T-helper 2 cell treated with Interferon-gamma antibody and Interleukin-4, amounts not matched to agents 5 μg/mL and 100 μg/mL, for 36 hours (primary cell): ENCODE results near the gene GBX1.

Source experiments
- DNase-seq: peaks from one replicate; pipeline ENCODE4 v3.0.0; 2021; ENCODE audit warnings: low spot score
- H3K27ac Mint-ChIP-seq: one replicate; pipeline ENCODE4 v1.8.0; 2021; ENCODE audit warnings: mild to moderate bottlenecking, mixed read lengths
- H3K27me3 Mint-ChIP-seq: one replicate; pipeline ENCODE4 v1.8.0; 2021; ENCODE audit warnings: low read depth, mixed read lengths
- H3K36me3 Mint-ChIP-seq: one replicate; pipeline ENCODE4 v1.8.0; 2021; ENCODE audit warnings: low read depth, mixed read lengths
- H3K4me1 Mint-ChIP-seq: one replicate; pipeline ENCODE4 v1.8.0; 2021; ENCODE audit warnings: low read depth, mixed read lengths
- H3K4me3 Mint-ChIP-seq: one replicate; pipeline ENCODE4 v1.8.0; 2022; ENCODE audit warnings: mild to moderate bottlenecking, moderate library complexity, mixed read lengths
- H3K9me3 Mint-ChIP-seq: one replicate; pipeline ENCODE4 v1.8.0; 2021; ENCODE audit warnings: mixed read lengths

GBX1 gene

DNA sequence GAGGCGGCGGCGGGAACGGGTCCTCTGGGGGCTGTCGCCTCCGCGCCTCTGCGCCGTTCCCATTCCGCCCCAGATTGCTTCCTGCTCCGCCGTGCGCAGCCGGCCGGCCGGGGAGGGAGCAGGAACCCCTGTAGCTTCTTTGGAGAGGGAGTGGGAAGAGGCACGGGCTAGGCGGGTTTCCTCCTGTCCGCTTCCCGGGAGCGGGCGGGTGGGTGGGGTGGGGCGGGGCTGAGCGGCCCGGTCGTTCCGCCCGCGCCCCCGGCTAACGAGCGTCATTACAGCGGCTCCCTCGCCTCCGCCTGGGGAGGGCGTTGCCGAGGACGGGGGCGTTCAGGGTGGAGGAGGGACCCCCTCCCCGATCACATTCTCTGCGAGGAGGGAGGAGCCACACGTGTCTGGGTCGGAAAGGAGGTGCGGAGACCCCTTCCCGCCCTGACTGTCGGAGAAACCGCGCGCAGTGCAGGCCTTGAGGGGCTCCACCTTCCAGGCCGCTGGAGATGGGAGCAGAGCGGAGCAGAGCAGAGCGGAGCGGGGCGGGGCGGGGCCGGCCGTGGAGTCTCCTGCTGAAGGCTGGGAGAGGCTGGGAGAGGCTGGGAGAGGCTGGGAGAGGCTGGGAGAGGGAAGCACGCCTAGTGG lies 41.5 kb downstream of the GBX1 start:
- Mint-ChIP-seq H3K4me1 (peaks cover 4% of the 10 kb centered on the region), H3K27me3 (no peaks in the 10 kb centered on the region), H3K4me3 (no peak overlapping the region), H3K36me3 (no peaks in the 10 kb centered on the region), H3K27ac (no peak overlapping the region), H3K9me3 (no peaks in the 10 kb centered on the region)
- DNase-seq, result no peak

DNA sequence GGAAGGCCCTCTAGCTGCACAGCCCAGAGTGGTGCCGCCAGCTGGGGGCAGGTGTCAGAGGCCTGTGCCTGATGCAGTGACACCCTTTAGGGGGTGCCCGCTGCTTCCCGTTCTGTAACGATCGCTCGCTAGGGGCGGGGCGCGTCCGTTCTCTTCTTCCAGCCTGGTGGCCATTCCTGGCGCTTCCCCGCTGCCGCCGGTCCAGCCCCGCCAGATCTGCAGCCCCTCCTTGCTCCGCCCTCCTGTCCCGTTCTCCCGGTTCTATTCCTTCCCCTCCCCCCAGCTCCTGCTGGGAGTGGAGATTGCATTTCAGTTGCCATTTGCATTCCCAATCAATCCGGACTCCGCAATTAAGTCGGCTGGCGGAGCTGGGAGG lies 42.0 kb downstream of the GBX1 start:
- Mint-ChIP-seq H3K9me3 (no peaks in the 10 kb centered on the region), H3K4me3 (no peak overlapping the region), H3K27me3 (no peaks in the 10 kb centered on the region), H3K27ac (no peak overlapping the region), H3K36me3 (no peaks in the 10 kb centered on the region), H3K4me1 (peaks cover 4% of the 10 kb centered on the region)
- no peak for DNase-seq

DNA sequence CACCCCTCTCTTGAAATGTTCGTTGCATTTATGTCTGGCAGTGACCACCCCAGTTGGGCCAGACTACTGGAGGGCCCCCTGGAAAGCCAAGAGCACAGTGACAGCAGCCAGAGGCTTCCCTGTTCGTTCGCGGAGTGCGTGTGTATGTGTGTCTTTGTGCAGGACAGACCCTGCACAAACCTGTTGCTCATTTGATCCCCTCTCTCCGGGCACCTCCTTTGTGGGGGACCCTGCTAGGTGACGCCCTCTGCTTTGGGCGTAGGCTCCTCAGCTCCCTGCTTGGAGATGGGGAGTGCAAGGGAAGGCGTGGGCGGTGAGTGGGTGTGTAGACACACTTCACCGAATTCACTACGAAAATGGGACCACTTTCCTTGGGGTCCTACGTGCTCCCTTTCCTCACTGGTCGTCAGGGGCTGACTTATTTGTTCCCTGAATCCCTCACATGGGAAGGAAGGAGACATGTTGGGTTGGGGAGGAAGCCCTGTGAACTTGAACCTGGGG lies 42.5 kb downstream of the GBX1 start:
- no peak overlapping the region for H3K4me3 Mint-ChIP-seq

DNA sequence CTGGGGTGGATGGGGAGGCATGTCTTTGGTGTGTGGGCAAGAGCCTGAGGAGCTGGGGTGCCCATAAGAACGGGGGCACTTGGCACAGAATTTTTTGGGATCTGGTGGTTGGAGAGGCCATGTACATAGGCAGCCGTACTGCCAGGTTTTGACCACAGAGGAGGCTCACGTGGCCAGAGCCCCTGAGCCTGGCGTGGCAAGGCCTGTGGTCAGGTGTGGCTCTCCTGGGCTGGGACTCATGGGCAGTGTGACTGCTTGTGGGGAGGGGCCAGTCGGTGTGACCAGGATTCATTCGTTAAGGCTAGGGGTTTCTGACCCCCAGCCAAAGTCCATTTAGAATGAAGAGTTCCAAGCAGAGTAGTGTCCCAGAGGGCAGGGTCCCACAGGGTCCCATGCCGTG lies 43.0 kb downstream of the GBX1 start:
- H3K36me3 Mint-ChIP-seq, result no peaks in the 10 kb centered on the region
- no peaks in the 10 kb centered on the region for H3K27me3 Mint-ChIP-seq
- H3K4me3 Mint-ChIP-seq, result no peak overlapping the region
- peaks cover 4% of the 10 kb centered on the region for H3K4me1 Mint-ChIP-seq
- H3K9me3 Mint-ChIP-seq, result no peaks in the 10 kb centered on the region
- DNase-seq, result no peak
- H3K27ac Mint-ChIP-seq, result no peak overlapping the region

More for the DNA sequence above, 42.5 kb downstream of the GBX1 start:
- peaks cover 4% of the 10 kb centered on the region for H3K4me1 Mint-ChIP-seq
- no peak for DNase-seq
- no peak overlapping the region for H3K27ac Mint-ChIP-seq
- no peaks in the 10 kb centered on the region for H3K27me3 Mint-ChIP-seq
- no peaks in the 10 kb centered on the region for H3K9me3 Mint-ChIP-seq
- H3K36me3 Mint-ChIP-seq, result no peaks in the 10 kb centered on the region

DNA sequence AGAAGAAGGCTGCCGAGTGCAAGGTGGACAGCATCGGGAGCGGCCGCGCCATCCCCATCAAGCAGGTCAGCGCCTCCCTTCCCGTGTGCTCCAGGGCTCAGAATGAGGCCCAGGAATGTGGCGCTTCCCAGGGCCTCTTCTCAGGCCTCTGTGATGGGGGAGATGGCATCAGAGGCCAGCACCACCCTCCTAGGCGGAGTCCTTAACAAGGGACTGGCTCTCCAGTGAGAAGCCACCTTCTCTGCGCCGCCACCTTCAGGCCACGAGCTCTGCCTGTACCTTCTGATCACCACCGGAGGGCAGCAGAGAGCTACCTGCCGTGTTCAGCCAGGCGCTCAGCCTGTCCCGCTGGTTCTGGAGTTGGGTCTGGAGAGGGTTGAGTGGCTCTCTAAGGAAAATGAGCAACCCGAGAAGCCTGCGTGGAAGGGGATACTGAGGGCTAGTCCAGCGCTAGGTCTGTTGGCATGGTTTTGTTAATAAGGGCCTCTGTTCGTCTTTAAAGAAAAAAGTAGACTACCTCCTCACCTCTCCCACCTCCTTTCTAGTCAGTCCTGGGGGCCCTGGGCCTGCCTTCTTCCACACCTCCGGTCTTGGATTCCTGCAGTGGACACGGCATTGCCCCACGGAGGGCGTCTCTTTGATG lies 43.6 kb downstream of the GBX1 start:
- H3K4me3 Mint-ChIP-seq, result no peak overlapping the region
- no peaks in the 10 kb centered on the region for H3K9me3 Mint-ChIP-seq
- peak; percentile 67 for DNase-seq
- H3K27ac Mint-ChIP-seq, result no peak overlapping the region
- no peaks in the 10 kb centered on the region for H3K36me3 Mint-ChIP-seq
- no peaks in the 10 kb centered on the region for H3K27me3 Mint-ChIP-seq
- H3K4me1 Mint-ChIP-seq, result peaks cover 4% of the 10 kb centered on the region

DNA sequence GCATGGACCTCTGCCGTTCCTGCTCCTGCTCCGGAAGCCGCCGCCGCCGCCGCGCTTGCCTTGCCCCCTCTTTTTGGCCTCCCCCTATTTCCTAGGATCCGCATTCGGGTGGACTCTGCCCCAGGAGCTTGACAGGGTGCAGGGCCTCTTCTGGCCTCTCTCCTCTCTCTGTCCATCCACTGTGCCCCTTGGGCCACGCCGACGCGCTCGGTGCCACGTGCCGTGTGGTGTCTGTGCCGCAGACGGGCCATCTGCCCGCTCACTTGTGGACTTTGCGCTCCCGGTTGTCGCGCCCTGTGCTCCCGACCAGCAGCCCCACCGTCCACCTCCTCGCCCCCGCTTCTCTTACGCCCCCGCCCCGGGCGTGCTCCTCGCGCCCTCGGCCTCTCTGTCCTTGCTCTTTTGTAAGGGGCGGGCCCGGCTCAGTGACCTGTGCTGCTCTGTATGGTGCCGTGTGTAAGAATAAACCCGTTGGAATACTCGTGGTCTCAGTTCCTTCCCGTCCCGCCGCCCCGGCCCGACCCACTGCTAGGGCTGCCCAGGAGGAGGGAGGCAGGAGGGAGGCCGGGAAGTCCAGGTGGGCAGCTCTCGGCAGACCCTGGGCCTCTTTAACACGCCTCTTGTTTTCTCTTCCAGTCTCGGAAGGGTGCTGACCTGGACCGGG lies 44.2 kb downstream of the GBX1 start:
- Mint-ChIP-seq H3K4me1 (peaks cover 4% of the 10 kb centered on the region), H3K27me3 (no peaks in the 10 kb centered on the region), H3K9me3 (no peaks in the 10 kb centered on the region), H3K27ac (no peak overlapping the region), H3K4me3 (no peak overlapping the region), H3K36me3 (no peaks in the 10 kb centered on the region)
- DNase-seq, result no peak

DNA sequence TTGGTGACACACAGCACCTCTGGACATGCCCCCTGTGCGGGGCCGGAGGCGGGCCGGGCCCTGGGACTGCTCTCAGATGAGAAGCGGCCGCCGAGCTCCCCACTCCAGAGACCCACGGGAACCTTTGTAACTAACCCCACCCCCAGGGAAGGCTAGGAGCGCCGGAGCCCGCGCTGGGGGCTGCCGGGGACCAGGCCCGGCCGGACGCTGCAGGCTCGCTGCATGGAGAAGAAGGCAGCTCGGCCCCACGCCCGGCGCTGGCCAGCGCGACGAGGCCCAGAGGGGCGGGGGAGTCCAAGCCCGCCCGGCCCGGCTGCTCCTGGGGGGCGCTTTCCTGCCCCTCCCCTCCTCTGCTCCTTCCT lies 44.7 kb downstream of the GBX1 start:
- H3K36me3 Mint-ChIP-seq, result no peaks in the 10 kb centered on the region
- no peak for DNase-seq
- no peaks in the 10 kb centered on the region for H3K9me3 Mint-ChIP-seq
- peaks cover 4% of the 10 kb centered on the region for H3K4me1 Mint-ChIP-seq
- no peaks in the 10 kb centered on the region for H3K27me3 Mint-ChIP-seq
- no peak overlapping the region for H3K4me3 Mint-ChIP-seq
- H3K27ac Mint-ChIP-seq, result no peak overlapping the region

DNA sequence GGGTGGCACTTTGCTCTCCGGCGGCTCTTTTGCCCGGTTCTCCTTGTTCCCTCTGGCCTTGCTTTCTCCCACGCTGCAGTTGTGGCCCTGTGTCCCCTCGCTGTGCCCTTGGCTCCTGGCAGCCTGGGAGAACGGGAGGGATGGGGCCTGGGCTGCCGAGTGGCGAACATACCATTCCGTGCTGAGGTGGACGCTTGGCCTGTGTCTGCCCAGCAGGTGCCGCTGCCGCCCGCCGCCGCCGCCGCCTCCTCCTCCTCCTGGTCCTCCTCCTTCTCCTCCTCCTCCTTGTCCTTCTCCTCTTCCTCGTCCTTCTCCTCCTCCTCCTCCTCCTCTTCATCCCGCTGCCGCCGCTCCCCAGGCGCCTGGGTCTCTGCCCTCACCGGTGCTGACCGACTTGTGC lies 45.2 kb downstream of the GBX1 start:
- H3K36me3 Mint-ChIP-seq, result no peaks in the 10 kb centered on the region
- no peak overlapping the region for H3K4me3 Mint-ChIP-seq
- no peaks in the 10 kb centered on the region for H3K27me3 Mint-ChIP-seq
- H3K27ac Mint-ChIP-seq, result no peak overlapping the region
- no peak for DNase-seq
- H3K9me3 Mint-ChIP-seq, result no peaks in the 10 kb centered on the region
- peaks cover 4% of the 10 kb centered on the region for H3K4me1 Mint-ChIP-seq

DNA sequence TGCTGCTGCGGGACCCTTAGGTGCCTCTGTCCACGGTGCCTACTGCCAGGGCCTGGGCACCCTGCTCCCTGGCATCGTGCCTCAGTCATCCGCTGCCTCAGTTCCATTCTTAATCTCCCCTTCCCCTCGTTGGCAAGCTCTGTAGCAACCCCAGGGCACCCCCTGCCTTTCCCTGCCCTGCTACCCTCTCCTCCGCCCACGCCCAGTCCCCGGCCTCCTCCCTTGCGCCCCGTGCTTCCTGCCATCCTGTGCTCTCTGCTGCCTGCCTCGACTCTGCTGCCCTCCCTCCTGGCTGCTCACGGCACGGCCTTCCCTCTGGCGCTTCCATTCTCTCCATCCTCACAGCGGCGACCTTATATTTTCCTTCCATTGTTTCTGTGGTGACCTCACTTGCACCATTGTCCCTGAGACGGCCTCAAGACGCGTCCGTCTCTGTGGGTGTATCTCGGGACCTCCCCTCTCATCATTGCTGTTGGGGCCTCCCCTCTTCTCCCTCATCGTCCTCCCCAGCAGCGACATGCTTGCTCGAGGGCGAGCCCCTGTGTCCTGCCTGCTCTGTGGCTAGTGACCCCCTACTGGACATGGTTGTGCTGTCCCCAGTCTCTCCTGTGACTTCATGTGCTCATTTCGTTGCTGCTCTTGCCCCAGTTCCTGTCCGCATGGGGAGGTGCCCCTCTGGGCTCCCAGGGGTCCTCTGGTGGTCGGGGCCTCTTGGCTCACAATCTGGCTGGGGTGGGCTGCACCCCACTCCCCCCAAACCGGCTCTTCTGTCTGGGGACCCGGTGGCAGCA lies 45.9 kb downstream of the GBX1 start:
- H3K9me3 Mint-ChIP-seq, result no peaks in the 10 kb centered on the region
- no peak for DNase-seq
- peaks cover 4% of the 10 kb centered on the region for H3K4me1 Mint-ChIP-seq
- H3K4me3 Mint-ChIP-seq, result no peak overlapping the region
- no peak overlapping the region for H3K27ac Mint-ChIP-seq
- H3K27me3 Mint-ChIP-seq, result no peaks in the 10 kb centered on the region
- no peaks in the 10 kb centered on the region for H3K36me3 Mint-ChIP-seq

DNA sequence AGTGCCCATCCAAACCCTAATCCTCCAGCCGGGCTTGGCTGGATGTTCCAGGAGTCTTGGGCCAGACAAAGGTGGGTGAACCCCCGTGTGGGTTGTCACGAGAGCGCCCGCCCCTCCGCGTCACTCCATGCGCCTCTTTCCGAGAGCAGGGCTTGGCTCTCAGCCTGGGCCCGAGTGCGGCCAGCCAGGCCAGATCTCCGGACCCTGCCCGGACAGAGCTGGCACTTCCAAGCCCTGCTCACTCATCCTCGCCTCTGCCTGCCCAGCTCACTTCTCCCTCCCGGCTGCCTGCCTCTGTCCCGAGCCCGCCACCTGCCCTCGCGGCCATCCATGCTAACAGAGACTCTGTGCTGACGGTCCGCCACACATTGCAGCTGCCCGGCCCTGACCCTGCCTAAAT lies 46.6 kb downstream of the GBX1 start:
- DNase-seq, result no peak
- H3K36me3 Mint-ChIP-seq, result no peaks in the 10 kb centered on the region
- H3K27me3 Mint-ChIP-seq, result no peaks in the 10 kb centered on the region
- no peak overlapping the region for H3K27ac Mint-ChIP-seq
- no peaks in the 10 kb centered on the region for H3K9me3 Mint-ChIP-seq
- H3K4me3 Mint-ChIP-seq, result no peak overlapping the region
- peaks cover 4% of the 10 kb centered on the region for H3K4me1 Mint-ChIP-seq

DNA sequence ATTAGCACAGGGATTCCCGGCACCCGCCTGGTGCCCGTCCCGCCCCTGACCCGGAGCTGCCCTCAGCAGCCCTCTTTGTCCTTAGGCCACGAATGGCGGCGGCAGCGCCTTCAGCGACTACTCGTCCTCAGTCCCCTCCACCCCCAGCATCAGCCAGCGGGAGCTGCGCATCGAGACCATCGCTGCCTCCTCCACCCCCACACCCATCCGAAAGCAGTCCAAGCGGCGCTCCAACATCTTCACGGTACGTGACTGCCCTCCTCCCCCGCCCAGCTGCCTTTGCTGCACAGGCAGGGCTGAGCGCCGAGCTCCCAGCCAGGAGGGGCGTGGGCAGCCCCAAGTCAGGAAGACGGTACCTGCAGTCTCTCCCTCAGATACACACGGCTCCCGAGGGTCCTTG lies 47.6 kb downstream of the GBX1 start:
- Mint-ChIP-seq H3K4me1 (peaks cover 4% of the 10 kb centered on the region), H3K27ac (no peak overlapping the region), H3K36me3 (no peaks in the 10 kb centered on the region), H3K27me3 (no peaks in the 10 kb centered on the region), H3K9me3 (no peaks in the 10 kb centered on the region), H3K4me3 (no peak overlapping the region)
- no peak for DNase-seq

DNA sequence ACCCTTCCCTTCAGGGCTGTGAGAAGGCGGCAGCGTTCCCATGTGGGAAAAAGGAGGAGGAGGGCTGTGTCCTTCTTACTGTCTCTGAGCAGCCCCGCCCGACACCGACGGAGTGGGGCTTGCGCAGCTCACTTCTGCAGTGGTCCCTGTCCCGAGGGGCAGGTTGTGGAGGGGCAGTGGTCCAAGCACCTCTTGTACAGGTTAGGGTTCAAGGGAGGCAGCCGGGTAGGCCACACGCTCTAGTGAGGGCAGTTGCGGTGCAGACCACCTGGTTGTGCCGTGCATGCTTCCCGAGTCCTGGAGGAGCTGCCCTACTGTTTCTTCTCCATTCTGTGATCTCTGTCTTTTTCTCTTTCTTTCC lies 48.5 kb downstream of the GBX1 start:
- Mint-ChIP-seq H3K9me3 (no peaks in the 10 kb centered on the region), H3K27ac (no peak overlapping the region), H3K36me3 (no peaks in the 10 kb centered on the region), H3K4me1 (peaks cover 4% of the 10 kb centered on the region), H3K4me3 (no peak overlapping the region), H3K27me3 (no peaks in the 10 kb centered on the region)
- DNase-seq, result no peak

DNA sequence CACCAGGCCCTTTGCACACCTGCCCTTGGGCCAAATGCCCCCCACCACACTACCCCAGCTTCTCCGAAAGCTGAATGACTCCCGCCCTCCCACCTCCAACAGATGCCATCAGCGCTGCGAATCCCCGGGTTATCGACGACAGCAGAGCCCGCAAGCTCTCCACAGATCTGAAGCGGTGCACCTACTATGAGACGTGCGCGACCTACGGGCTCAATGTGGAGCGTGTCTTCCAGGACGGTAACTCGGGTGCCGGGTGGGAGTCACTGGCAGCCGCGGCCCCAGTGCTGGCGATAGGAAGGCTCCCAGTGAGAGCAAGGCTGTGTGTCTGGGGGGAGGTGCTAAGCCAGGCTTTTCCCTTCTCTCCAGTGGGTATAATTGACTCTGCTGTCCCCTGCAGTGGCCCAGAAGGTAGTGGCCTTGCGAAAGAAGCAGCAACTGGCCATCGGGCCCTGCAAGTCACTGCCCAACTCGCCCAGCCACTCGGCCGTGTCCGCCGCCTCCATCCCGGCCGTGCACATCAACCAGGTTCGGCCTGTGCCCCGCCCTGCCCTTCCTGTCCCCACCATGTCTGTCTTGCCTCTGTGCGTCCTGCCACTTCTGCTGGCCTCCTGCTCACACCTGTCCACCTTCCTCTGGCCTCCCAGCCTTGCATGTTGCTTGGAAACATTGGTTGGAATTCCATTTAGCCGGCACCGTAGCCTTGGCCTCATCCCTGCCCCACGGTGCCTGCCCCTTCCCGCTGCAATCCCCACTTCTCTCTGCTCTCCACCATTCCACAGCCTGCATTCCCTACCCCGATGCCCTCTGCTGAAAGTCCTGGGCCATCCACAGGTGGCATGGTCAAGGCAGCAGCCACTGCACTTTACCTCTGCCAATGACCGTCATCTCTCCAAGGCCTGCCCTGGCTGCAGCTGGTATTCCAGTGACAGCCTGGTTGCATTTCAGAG lies 49.1 kb downstream of the GBX1 start:
- Mint-ChIP-seq H3K4me3 (no peak overlapping the region), H3K4me1 (no peaks in the 10 kb centered on the region), H3K27ac (no peak overlapping the region), H3K27me3 (no peaks in the 10 kb centered on the region), H3K36me3 (no peaks in the 10 kb centered on the region), H3K9me3 (no peaks in the 10 kb centered on the region)
- DNase-seq, result no peak
